SU-DHL-6 (cell line): Measurements from ENCODE around the gene MITF.

Experiments
- H2AFZ ChIP-seq: fragments of 200-600 bp; sonication (generic); 2 replicates; pipeline ENCODE4 v1.6.1; 2014; ENCODE audit warnings: low read depth, mild to moderate bottlenecking, moderate library complexity, mixed read lengths, antibody characterized with exemption, low read length; ENCODE audit not compliant: severe bottlenecking
- H3F3A ChIP-seq: fragments of 200-600 bp; shearing (Covaris generic); 2 replicates; pipeline ENCODE4 v1.6.0; 2016; ENCODE audit warnings: antibody characterized with exemption, mild to moderate bottlenecking; ENCODE audit not compliant: insufficient read depth
- H3K27ac ChIP-seq: fragments of 200-600 bp; sonication (generic); 2 replicates; pipeline ENCODE4 v1.5.1; 2016; ENCODE audit warnings: low read depth, mild to moderate bottlenecking, low read length, moderate library complexity, mixed read lengths
- H3K27me3 ChIP-seq: fragments of 200-600 bp; sonication (generic), shearing (Covaris generic); 2 replicates; pipeline ENCODE4 v1.6.0; 2014; ENCODE audit warnings: mild to moderate bottlenecking, low read length
- H3K36me3 ChIP-seq: fragments of 200-600 bp; sonication (generic); 2 replicates; pipeline ENCODE4 v1.6.1; 2014; ENCODE audit warnings: mild to moderate bottlenecking, low read length, mixed read lengths
- H3K4me2 ChIP-seq: fragments of 300-600, 200-600 bp; shearing (Covaris generic), sonication (generic); 2 replicates; pipeline ENCODE4 v1.6.0; 2014; ENCODE audit warnings: low read length, low read depth, mild to moderate bottlenecking; ENCODE audit not compliant: poor library complexity, severe bottlenecking
- H3K4me3 ChIP-seq: fragments of 200-600 bp; sonication (generic); 2 replicates; pipeline ENCODE4 v1.5.1; 2014; ENCODE audit warnings: antibody characterized with exemption, low read length, mild to moderate bottlenecking, mixed read lengths; ENCODE audit not compliant: insufficient read depth, poor library complexity, severe bottlenecking
- H3K79me2 ChIP-seq: fragments of 200-600 bp; sonication (generic); 2 replicates; pipeline ENCODE4 v1.6.1; 2014; ENCODE audit warnings: mild to moderate bottlenecking, low read length, moderate library complexity; ENCODE audit not compliant: insufficient read depth
- H3K9ac ChIP-seq: fragments of 200-600 bp; sonication (generic); 2 replicates; pipeline ENCODE4 v1.7.0; 2014; ENCODE audit warnings: mild to moderate bottlenecking, low read length
- H3K9me2 ChIP-seq: fragments of 200-600 bp; sonication (generic); replicated peaks from 2 replicates; pipeline ENCODE4 v1.6.1; 2014; ENCODE audit warnings: low read length; ENCODE audit not compliant: insufficient read depth
- H3K9me3 ChIP-seq: fragments of 200-600 bp; sonication (generic); 2 replicates; pipeline ENCODE4 v1.6.1; 2014; ENCODE audit warnings: low read length, mixed read lengths; ENCODE audit not compliant: insufficient read depth
- H4K20me1 ChIP-seq: fragments of 200-600 bp; sonication (generic); 2 replicates; pipeline ENCODE4 v1.6.1; 2014; ENCODE audit warnings: low read depth, mild to moderate bottlenecking, antibody characterized with exemption, low read length, moderate library complexity, mixed read lengths
- EZH2phosphoT487 ChIP-seq: fragments of 200-600 bp; sonication (generic), shearing (Covaris generic); conservative IDR thresholded peaks from 2 replicates; pipeline ENCODE4 v1.6.1; 2018; ENCODE audit warnings: mild to moderate bottlenecking, antibody characterized with exemption, low read length, moderate library complexity, mixed read lengths
- TF ChIP-seq, protein P1 (sequence below): fragments of 200-600 bp; sonication (generic); IDR thresholded peaks from one replicate; pipeline ENCODE4 v1.5.1; 2017; ENCODE audit warnings: antibody characterized with exemption, mild to moderate bottlenecking, low read length, moderate library complexity; ENCODE audit not compliant: insufficient read depth, poor library complexity, severe bottlenecking

Gene MITF

DNA sequence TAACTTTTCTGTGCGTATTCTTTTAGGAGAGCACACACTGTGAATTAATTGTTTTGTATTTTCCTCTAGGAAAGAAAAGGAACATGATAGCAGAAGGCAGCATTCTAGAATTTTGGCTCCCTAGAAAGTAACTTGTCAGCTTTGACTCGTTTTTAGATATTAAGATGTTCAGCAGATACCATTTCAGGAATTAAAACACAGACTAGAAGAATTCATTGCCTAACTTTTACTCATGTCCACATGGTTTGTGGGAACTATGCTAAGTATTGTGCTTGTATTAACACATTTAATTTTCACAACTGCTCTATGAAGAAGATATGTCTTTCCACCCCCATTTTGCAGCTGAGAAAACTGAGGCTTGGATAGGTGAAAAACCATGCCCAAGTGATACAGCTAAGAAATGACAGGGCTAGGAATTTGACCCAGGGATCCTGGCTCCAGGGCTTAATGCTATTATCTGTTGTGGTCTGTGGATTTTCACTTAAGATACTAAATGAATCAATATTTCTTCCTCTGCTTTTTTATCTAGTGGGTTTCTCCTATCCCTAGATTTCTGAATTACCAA lies 128.8 kb downstream of the MITF start:
- Histone ChIP-seq H3K27ac (no peak overlapping the region), H2AFZ (no peak overlapping the region), H4K20me1 (no peaks in the 10 kb centered on the region), H3K4me3 (no peak overlapping the region), H3F3A (no peaks in the 10 kb centered on the region), H3K36me3 (no peaks in the 10 kb centered on the region), H3K9ac (no peak overlapping the region), H3K27me3 (no peaks in the 10 kb centered on the region), H3K9me3 (no peaks in the 10 kb centered on the region), H3K4me2 (no peak overlapping the region), H3K9me2 (no peaks in the 10 kb centered on the region), H3K79me2 (no peaks in the 10 kb centered on the region)
- TF ChIP-seq EZH2phosphoT487 = no peak
- TF ChIP-seq, protein P1, sequence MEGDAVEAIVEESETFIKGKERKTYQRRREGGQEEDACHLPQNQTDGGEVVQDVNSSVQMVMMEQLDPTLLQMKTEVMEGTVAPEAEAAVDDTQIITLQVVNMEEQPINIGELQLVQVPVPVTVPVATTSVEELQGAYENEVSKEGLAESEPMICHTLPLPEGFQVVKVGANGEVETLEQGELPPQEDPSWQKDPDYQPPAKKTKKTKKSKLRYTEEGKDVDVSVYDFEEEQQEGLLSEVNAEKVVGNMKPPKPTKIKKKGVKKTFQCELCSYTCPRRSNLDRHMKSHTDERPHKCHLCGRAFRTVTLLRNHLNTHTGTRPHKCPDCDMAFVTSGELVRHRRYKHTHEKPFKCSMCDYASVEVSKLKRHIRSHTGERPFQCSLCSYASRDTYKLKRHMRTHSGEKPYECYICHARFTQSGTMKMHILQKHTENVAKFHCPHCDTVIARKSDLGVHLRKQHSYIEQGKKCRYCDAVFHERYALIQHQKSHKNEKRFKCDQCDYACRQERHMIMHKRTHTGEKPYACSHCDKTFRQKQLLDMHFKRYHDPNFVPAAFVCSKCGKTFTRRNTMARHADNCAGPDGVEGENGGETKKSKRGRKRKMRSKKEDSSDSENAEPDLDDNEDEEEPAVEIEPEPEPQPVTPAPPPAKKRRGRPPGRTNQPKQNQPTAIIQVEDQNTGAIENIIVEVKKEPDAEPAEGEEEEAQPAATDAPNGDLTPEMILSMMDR = no peak

DNA sequence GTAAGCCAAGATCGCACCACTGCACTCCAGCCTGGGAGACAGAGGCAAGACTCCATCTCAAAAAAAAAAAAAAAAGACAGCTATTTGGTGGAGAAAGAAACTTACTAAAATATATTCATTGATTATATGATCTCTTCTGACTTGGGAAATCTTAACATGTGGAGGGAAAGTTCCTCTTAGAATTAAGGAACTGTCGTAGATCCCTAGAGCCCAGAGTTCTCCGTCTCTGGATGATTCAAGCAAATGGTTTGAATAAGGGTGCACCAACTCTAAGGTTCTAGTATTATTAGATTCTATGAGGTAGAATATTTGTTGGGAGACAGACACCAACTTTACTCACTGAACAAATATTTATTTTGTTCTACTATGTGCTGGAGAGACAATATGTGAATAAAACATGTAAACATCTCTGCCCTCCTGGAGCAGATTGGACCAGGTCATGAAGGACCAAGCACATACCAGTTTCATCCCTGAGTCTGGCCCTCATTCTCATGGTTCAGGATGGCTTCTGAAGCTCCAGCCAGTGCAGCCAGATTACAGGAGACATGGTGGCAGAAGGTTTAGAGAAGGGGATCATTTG lies 129.7 kb downstream of the MITF start:
- Histone ChIP-seq H3K79me2 (no peaks in the 10 kb centered on the region), H3K9ac (no peak overlapping the region), H3K27me3 (no peaks in the 10 kb centered on the region), H3K9me3 (no peaks in the 10 kb centered on the region), H3K4me3 (no peak overlapping the region), H3K27ac (no peak overlapping the region), H3K4me2 (no peak overlapping the region), H3K36me3 (no peaks in the 10 kb centered on the region), H4K20me1 (no peaks in the 10 kb centered on the region), H3F3A (no peaks in the 10 kb centered on the region), H2AFZ (no peak overlapping the region), H3K9me2 (no peaks in the 10 kb centered on the region)
- TF ChIP-seq, protein P1 = no peak
- no peak for TF ChIP-seq EZH2phosphoT487

DNA sequence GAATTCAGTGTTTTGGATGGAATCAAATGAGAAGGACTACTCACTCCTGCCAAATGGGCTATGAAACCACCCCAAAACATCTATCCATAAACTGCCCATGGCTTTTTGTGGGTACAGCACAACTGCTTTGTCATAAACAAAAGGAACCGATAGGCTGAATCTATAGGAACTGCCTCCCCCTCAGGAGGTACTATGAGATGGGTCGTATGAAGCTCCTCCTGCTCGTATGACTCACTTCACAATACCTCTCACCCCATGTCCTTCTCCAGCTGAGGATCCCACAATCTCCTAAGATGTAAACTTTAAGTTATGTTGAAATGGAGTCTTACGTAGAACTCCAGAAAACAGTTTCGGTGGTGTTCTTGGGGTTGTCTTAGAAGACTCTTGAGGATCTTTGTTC lies 130.4 kb downstream of the MITF start:
- H3F3A ChIP-seq = no peaks in the 10 kb centered on the region
- H3K4me2 ChIP-seq = no peak overlapping the region
- TF ChIP-seq EZH2phosphoT487 = no peak
- TF ChIP-seq, protein P1 = no peak
- H3K36me3 ChIP-seq = no peaks in the 10 kb centered on the region
- no peaks in the 10 kb centered on the region for H3K27me3 ChIP-seq
- no peak overlapping the region for H3K4me3 ChIP-seq
- H2AFZ ChIP-seq = no peak overlapping the region
- H3K79me2 ChIP-seq = no peaks in the 10 kb centered on the region
- H3K9me2 ChIP-seq = no peaks in the 10 kb centered on the region
- no peaks in the 10 kb centered on the region for H3K9me3 ChIP-seq
- H3K27ac ChIP-seq = no peak overlapping the region
- H3K9ac ChIP-seq = no peak overlapping the region
- H4K20me1 ChIP-seq = no peaks in the 10 kb centered on the region
